OCI-LY3 (cell line): ENCODE data around the gene PRKG2.

Experiments used
- EZH2phosphoT487 ChIP-seq: fragments of 200-600 bp; shearing (Covaris generic); IDR thresholded peaks from 2 replicates; pipeline ENCODE4 v1.6.1; 2018; ENCODE audit warnings: antibody characterized with exemption, mixed run types, low read depth
- TF ChIP-seq, protein P1 (sequence below): fragments of 200-600, 300-600 bp; sonication (generic); IDR thresholded peaks from 2 replicates; pipeline ENCODE4 v1.5.1; 2014; ENCODE audit warnings: antibody characterized with exemption, low read length, low read depth

DNA sequence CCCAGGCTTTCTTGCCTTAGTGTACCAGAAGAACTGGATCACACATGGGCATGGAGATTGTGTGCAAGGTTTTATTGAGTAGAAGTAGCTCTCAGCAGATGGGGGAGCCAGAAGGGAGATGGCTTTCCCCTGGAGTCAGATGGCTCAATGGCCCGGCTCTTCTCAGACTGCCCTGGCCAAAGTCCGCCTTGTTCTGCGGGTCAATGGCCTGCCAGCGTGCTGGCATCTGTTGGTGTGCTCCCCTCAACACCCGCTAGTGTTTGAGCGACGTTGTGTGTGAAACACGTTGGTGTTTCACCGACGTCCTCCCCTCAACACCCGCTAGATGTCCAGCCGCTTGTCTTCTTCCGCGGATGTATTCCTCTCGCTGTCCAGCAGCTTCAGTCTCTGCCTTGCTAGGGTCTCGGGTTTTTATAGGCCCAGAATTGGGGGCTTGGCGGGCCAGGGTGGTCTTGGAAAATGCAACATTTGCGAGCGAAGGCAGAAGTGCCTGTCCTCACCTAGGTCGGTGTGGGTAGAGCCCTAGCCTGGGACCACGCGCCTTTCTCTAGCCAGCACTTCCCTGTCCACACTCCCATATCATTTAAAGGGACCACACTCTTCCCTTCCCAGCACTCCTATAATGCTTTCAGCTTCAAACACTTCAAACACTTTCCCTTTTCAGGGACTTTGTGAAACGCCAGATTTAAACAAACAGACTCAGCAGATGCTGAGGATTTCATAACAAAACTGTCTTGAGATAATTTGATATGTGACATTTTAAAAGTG is 21.1 kb upstream of the PRKG2 start:
- TF ChIP-seq, protein P1, sequence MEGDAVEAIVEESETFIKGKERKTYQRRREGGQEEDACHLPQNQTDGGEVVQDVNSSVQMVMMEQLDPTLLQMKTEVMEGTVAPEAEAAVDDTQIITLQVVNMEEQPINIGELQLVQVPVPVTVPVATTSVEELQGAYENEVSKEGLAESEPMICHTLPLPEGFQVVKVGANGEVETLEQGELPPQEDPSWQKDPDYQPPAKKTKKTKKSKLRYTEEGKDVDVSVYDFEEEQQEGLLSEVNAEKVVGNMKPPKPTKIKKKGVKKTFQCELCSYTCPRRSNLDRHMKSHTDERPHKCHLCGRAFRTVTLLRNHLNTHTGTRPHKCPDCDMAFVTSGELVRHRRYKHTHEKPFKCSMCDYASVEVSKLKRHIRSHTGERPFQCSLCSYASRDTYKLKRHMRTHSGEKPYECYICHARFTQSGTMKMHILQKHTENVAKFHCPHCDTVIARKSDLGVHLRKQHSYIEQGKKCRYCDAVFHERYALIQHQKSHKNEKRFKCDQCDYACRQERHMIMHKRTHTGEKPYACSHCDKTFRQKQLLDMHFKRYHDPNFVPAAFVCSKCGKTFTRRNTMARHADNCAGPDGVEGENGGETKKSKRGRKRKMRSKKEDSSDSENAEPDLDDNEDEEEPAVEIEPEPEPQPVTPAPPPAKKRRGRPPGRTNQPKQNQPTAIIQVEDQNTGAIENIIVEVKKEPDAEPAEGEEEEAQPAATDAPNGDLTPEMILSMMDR: no peak
- TF ChIP-seq EZH2phosphoT487: no peak
